Activated CD8-positive, alpha-beta T cell treated with anti-CD3 and anti-CD28 coated beads for 36 hours (primary cell): ENCODE measurements around the gene LPIN2. TPM values are rescaled to one million over a fixed set of nuclear protein-coding genes. Genes with fewer than 3 reads are reported as not detected.

Source experiments
- ATAC-seq: fragments of 200-7000 bp; cut with Tn5 transposase; one replicate; pipeline ENCODE4 v1.10.0; 2021; ENCODE audit warnings: mild to moderate bottlenecking, moderate library complexity
- CTCF ChIA-PET: fragments of 350-600 bp; sonication (Branson Sonifier 250); formaldehyde crosslinking; loops from one replicate; lab custom pipeline; 2021; ENCODE audit warnings: antibody characterized with exemption; lab: Charles Lee
- POLR2A ChIA-PET: fragments of 350-600 bp; sonication (Branson Sonifier 250); formaldehyde crosslinking; loops from one replicate; lab custom pipeline; 2021; ENCODE audit warnings: antibody characterized with exemption; lab: Charles Lee
- DNase-seq: peaks from one replicate; pipeline ENCODE4 v3.0.0-alpha.2; 2020
- H3K27ac Mint-ChIP-seq: one replicate; pipeline ENCODE4 v1.8.0; 2021; ENCODE audit warnings: mild to moderate bottlenecking, mixed read lengths
- H3K27me3 Mint-ChIP-seq: one replicate; pipeline ENCODE4 v1.8.0; 2021; ENCODE audit warnings: mixed read lengths
- H3K36me3 Mint-ChIP-seq: one replicate; pipeline ENCODE4 v1.8.0; 2021; ENCODE audit warnings: low read depth, mixed read lengths
- H3K4me1 Mint-ChIP-seq: one replicate; pipeline ENCODE4 v1.8.0; 2021; ENCODE audit warnings: low read depth, mixed read lengths
- H3K4me3 Mint-ChIP-seq: one replicate; pipeline ENCODE4 v1.8.0; 2021; ENCODE audit warnings: mild to moderate bottlenecking, moderate library complexity, mixed read lengths
- H3K9me3 Mint-ChIP-seq: one replicate; pipeline ENCODE4 v1.8.0; 2021; ENCODE audit warnings: mixed read lengths
- intact Hi-C: fragments of 100-400 bp; cut with micrococcal nuclease; formaldehyde crosslinking; loops from one replicate; pipeline ENCODE4 v1.10.0; 2022
- total RNA-seq, 2 experiments: library from RNA; stranded (reverse); gene quantifications; one replicate each; pipeline ENCODE4 v1.2.3, GENCODE V29; 2021
- TF ChIP-seq, protein P1 (sequence below): fragments of 200-600 bp; IDR thresholded peaks from one replicate; pipeline ENCODE4 v1.8.0; 2022; ENCODE audit warnings: antibody characterized with exemption, mild to moderate bottlenecking

LPIN2 gene
- total RNA-seq, 2 experiments from 2014 or later = 95.5 to 95.7 TPM

DNA sequence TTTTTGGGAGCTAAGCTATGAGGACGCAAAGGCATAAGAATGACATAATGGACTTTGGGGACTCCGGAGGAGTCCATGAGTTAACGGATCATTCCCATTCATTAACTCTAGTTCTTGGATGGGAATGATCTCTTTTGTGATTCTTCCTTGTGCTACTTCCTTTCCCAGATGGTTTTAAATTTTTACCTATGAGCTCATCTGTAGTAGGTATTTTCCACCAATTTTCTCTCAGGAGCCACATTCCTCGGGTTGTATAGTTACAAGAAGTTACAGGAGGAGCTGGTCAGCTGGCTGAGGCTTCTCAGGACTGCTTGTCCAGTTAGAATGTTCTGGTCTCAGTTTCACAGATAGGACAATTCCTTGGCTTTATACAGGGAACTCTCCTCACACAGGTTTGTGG, 42.9 kb upstream of the LPIN2 start:
- no peak for ATAC-seq
- no peak for DNase-seq
- peaks cover 5% of the 10 kb centered on the region for H3K36me3 Mint-ChIP-seq
- H3K27ac Mint-ChIP-seq = no peak overlapping the region
- ChIA-PET CTCF (interaction anchor here (0.6 to 2.5 kb wide), 3 partner anchors 9 to 450 kb away, joined by 3 to 9 read pairs (median 5); no protein-coding TSS in a partner anchor), POLR2A (no interaction called here)
- intact Hi-C loops = no loop called here
- H3K4me1 Mint-ChIP-seq = peaks cover 52% of the 10 kb centered on the region
- peaks cover 9% of the 10 kb centered on the region for H3K9me3 Mint-ChIP-seq
- H3K27me3 Mint-ChIP-seq = no peaks in the 10 kb centered on the region
- H3K4me3 Mint-ChIP-seq = no peak overlapping the region
- TF ChIP-seq, protein P1, sequence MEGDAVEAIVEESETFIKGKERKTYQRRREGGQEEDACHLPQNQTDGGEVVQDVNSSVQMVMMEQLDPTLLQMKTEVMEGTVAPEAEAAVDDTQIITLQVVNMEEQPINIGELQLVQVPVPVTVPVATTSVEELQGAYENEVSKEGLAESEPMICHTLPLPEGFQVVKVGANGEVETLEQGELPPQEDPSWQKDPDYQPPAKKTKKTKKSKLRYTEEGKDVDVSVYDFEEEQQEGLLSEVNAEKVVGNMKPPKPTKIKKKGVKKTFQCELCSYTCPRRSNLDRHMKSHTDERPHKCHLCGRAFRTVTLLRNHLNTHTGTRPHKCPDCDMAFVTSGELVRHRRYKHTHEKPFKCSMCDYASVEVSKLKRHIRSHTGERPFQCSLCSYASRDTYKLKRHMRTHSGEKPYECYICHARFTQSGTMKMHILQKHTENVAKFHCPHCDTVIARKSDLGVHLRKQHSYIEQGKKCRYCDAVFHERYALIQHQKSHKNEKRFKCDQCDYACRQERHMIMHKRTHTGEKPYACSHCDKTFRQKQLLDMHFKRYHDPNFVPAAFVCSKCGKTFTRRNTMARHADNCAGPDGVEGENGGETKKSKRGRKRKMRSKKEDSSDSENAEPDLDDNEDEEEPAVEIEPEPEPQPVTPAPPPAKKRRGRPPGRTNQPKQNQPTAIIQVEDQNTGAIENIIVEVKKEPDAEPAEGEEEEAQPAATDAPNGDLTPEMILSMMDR = no peak

DNA sequence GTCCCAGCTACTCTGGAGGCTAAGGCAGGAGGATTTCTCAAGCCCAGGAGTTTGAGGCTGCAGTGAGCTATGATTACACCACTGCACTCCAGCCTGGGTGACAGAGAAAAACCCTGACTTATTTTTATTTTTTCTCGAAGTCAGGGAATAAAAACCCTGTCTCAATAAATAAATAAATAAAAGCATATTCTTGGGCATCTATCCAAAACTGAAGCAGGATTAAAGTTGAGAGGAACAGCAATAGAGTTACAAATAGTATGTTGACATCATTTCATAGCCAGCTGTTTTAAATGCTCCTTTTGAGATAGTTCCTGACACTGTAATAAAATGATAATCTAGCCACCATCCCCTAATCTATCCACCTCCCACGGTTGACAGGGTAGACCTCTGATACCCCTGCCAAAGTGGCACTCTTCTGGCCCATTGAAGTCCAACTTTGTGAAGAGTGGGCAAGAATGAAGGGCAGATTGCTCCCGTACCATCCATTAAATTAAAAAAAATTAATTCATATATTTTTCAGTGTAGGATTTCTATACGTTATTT, 42.3 kb upstream of the LPIN2 start:
- H3K27ac Mint-ChIP-seq = no peak overlapping the region
- intact Hi-C loops = no loop called here

DNA sequence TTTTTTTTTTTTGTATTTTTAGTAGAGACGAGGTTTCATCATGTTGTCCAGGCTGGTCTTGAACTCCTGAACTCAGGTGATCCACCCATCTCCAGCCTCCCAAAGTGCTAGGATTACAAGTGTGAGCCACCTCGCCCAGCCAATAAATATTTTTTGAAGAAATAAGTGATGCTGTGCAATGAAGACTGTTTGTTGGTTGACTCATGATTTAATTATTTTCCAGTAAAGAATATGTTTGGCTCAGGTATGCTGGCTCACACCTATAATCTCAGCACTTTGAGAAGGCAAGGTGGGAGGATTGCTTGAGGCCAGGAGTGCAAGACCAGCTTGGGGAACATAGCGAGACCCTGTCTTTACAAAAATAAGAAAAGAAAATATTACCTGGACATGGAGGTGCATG, 41.8 kb upstream of the LPIN2 start:
- ChIA-PET POLR2A (no interaction called here), CTCF (interaction anchor here (2.5 kb wide), 1 partner anchor 8 kb away, joined by 9 read pairs; no protein-coding TSS in a partner anchor)
- H3K9me3 Mint-ChIP-seq = peaks cover 9% of the 10 kb centered on the region
- ATAC-seq (no peak), DNase-seq (no peak)
- peaks cover 45% of the 10 kb centered on the region for H3K4me1 Mint-ChIP-seq
- H3K4me3 Mint-ChIP-seq = no peak overlapping the region
- TF ChIP-seq, protein P1 = no peak
- H3K27me3 Mint-ChIP-seq = no peaks in the 10 kb centered on the region
- intact Hi-C loops = no loop called here
- H3K36me3 Mint-ChIP-seq = peaks cover 5% of the 10 kb centered on the region
- no peak overlapping the region for H3K27ac Mint-ChIP-seq

More for the DNA sequence above, 42.3 kb upstream of the LPIN2 start:
- TF ChIP-seq, protein P1 = no peak
- Mint-ChIP-seq H3K36me3 (peaks cover 5% of the 10 kb centered on the region), H3K4me3 (no peak overlapping the region), H3K4me1 (peaks cover 46% of the 10 kb centered on the region), H3K27me3 (no peaks in the 10 kb centered on the region), H3K9me3 (peaks cover 9% of the 10 kb centered on the region)
- ATAC-seq (no peak), DNase-seq (no peak)
- POLR2A ChIA-PET = no interaction called here
- CTCF ChIA-PET = interaction anchor here (1.8 to 2.5 kb wide), 2 partner anchors 9 to 61 kb away, joined by 5 to 9 read pairs; no protein-coding TSS in a partner anchor

DNA sequence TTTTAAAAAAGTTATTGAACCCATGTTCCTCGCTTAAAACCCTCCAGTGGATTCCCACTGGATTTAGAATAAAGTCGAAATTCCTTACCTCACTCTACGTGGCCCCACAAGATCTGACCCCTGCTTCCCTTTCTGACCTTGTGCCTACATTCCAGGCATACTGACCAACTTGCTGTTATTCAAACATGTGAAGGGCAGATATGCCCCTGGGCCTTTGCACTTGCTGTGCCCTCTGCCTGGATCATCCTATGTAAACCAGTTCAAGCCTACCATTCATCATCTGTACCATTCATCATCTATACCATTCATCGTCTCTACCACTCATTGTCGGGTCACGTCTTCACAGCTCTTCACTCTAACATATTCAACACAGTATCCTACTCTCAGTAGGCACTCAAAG, 41.3 kb upstream of the LPIN2 start:
- H3K4me1 Mint-ChIP-seq = peaks cover 42% of the 10 kb centered on the region

DNA sequence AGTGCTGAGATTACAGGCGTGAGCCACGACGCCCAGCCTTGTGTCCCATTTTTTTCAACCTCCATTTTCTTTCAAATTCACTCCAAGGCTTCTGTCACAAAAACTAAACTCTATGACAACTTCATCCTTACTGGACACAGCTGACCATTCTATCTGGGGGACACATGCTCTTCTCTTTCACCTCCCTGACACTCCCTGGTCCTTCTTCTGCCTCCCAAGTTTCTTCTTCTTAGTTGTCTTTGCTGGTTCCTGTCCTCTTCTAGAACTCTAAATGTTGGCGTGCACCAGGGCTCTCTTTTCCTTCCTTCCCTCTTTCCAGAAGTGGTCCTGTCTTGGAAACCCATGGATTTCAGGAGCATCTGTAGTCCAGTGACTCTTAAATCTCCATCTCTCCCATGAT, 40.1 kb upstream of the LPIN2 start:
- DNase-seq (no peak), ATAC-seq (no peak)
- H3K27me3 Mint-ChIP-seq = no peaks in the 10 kb centered on the region
- POLR2A ChIA-PET = interaction anchor here (0.6 kb wide), 1 partner anchor 98 kb away, joined by 3 read pairs; no protein-coding TSS in a partner anchor
- H3K9me3 Mint-ChIP-seq = peaks cover 9% of the 10 kb centered on the region
- TF ChIP-seq, protein P1 = no peak
- peaks cover 5% of the 10 kb centered on the region for H3K36me3 Mint-ChIP-seq
- no peak overlapping the region for H3K27ac Mint-ChIP-seq
- H3K4me1 Mint-ChIP-seq = peaks cover 34% of the 10 kb centered on the region
- intact Hi-C loops = no loop called here
- no peak overlapping the region for H3K4me3 Mint-ChIP-seq
- CTCF ChIA-PET = interaction anchor here (1.2 to 3.8 kb wide), 3 partner anchors 10 to 71 kb away, joined by 3 to 17 read pairs (median 3); no protein-coding TSS in a partner anchor

More for the DNA sequence above, 41.3 kb upstream of the LPIN2 start:
- ChIA-PET CTCF (no interaction called here), POLR2A (no interaction called here)
- H3K27ac Mint-ChIP-seq = no peak overlapping the region
- no peak overlapping the region for H3K4me3 Mint-ChIP-seq
- peaks cover 9% of the 10 kb centered on the region for H3K9me3 Mint-ChIP-seq
- H3K27me3 Mint-ChIP-seq = no peaks in the 10 kb centered on the region
- peaks cover 5% of the 10 kb centered on the region for H3K36me3 Mint-ChIP-seq
- ATAC-seq = no peak
- TF ChIP-seq, protein P1 = no peak
- intact Hi-C loops = no loop called here
- DNase-seq = no peak
